Progenitor cell of endocrine pancreas (in vitro differentiated cells): ENCODE results near the gene TBC1D2. TPM values are rescaled to one million over a fixed set of nuclear protein-coding genes. Genes with fewer than 3 reads are reported as not detected.
A peak's percentile ranks its signal among the peaks of the same experiment; 100 is the strongest.

Experiments
- DNase-seq: peaks from one replicate; pipeline ENCODE4 v3.0.0; 2021; ENCODE audit warnings: low spot score; ENCODE audit not compliant: unreplicated experiment
- H3K27ac Mint-ChIP-seq: 2 replicates; pipeline ENCODE4 v1.8.0; 2021; ENCODE audit warnings: mild to moderate bottlenecking, moderate library complexity, mixed read lengths
- H3K27me3 Mint-ChIP-seq: 2 replicates; pipeline ENCODE4 v1.8.0; 2021; ENCODE audit warnings: mixed read lengths
- H3K36me3 Mint-ChIP-seq: 2 replicates; pipeline ENCODE4 v1.8.0; 2022; ENCODE audit warnings: mixed read lengths; ENCODE audit not compliant: insufficient read depth
- H3K4me1 Mint-ChIP-seq: 2 replicates; pipeline ENCODE4 v1.8.0; 2021; ENCODE audit warnings: low read depth, mixed read lengths
- H3K4me3 Mint-ChIP-seq: 2 replicates; pipeline ENCODE4 v1.8.0; 2021; ENCODE audit warnings: low read depth, mild to moderate bottlenecking, moderate library complexity, mixed read lengths
- H3K9me3 Mint-ChIP-seq: 2 replicates; pipeline ENCODE4 v1.8.0; 2021; ENCODE audit warnings: low read depth, mixed read lengths
- total RNA-seq: library from RNA; stranded (reverse); gene quantifications from 2 replicates; pipeline ENCODE4 v1.2.1, GENCODE V29; 2021
- TF ChIP-seq, protein P1 (sequence below): fragments of 200-600 bp; sonication (generic); IDR thresholded peaks from one replicate; pipeline ENCODE4 v1.5.0; 2021; ENCODE audit warnings: antibody characterized with exemption, mild to moderate bottlenecking; ENCODE audit not compliant: unreplicated experiment

The TBC1D2 gene
- total RNA-seq, 1 donor from 2014 or later = 8.5 TPM

DNA sequence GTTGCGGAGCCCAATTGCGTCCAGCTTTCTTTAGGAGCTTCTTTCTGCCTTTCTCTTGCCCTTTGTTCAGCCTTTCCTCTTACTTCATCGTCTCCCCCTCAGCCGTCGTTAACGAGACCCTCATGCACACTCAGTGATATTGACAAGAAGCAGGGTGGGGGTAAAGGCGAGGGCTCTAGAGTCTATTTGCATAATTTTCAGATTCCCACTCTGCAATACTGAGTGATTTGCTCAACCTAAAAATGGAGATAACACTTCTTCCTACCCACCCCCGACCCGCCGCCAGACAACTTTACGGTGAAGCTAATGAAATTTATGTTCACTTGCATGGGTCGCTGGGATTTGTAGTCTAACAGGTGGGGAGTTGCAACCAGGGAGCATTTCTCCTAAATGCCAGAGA is 1.3 kb upstream of the TBC1D2 start:
- Mint-ChIP-seq H3K4me1 (peaks cover 7% of the 10 kb centered on the region), H3K36me3 (no peaks in the 10 kb centered on the region), H3K27ac (peak overlapping the region; percentile 92), H3K27me3 (peaks cover 3% of the 10 kb centered on the region), H3K9me3 (no peaks in the 10 kb centered on the region), H3K4me3 (peak overlapping the region; percentile 80)
- DNase-seq = no peak
- TF ChIP-seq, protein P1, sequence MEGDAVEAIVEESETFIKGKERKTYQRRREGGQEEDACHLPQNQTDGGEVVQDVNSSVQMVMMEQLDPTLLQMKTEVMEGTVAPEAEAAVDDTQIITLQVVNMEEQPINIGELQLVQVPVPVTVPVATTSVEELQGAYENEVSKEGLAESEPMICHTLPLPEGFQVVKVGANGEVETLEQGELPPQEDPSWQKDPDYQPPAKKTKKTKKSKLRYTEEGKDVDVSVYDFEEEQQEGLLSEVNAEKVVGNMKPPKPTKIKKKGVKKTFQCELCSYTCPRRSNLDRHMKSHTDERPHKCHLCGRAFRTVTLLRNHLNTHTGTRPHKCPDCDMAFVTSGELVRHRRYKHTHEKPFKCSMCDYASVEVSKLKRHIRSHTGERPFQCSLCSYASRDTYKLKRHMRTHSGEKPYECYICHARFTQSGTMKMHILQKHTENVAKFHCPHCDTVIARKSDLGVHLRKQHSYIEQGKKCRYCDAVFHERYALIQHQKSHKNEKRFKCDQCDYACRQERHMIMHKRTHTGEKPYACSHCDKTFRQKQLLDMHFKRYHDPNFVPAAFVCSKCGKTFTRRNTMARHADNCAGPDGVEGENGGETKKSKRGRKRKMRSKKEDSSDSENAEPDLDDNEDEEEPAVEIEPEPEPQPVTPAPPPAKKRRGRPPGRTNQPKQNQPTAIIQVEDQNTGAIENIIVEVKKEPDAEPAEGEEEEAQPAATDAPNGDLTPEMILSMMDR = no peak

DNA sequence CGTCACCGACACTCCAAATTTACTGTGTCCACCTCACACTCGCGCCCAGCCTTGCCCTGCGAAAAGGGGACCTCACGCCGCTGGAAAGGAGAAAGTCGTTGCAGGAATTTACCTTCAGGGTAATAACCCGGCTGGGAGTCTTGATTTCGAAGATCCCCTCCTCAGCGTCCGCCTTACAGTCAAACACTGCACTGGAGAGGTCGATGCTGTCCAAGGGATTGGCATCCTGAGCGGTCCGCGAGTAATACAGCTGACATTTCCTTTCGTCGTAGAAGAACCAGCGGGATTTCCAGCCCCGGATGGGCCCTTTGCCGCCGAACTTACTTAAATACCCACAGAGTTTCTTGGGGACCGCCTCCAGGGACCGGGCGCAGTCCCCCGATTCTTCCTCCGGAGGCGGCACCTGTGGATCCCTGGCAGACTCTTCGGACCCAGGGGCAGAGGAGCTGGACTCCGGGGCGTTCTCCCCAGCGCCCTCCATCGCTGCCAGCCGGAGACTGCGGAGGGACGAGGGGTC is 330 bp downstream of the TBC1D2 start:
- H3K4me1 Mint-ChIP-seq = peaks cover 13% of the 10 kb centered on the region
- peak; percentile 14 for DNase-seq
- peak overlapping the region; percentile 85 for H3K27ac Mint-ChIP-seq
- H3K36me3 Mint-ChIP-seq = peaks cover 3% of the 10 kb centered on the region
- peak overlapping the region; percentile 80 for H3K4me3 Mint-ChIP-seq
- H3K27me3 Mint-ChIP-seq = peaks cover 3% of the 10 kb centered on the region
- TF ChIP-seq, protein P1 = no peak
- no peaks in the 10 kb centered on the region for H3K9me3 Mint-ChIP-seq

DNA sequence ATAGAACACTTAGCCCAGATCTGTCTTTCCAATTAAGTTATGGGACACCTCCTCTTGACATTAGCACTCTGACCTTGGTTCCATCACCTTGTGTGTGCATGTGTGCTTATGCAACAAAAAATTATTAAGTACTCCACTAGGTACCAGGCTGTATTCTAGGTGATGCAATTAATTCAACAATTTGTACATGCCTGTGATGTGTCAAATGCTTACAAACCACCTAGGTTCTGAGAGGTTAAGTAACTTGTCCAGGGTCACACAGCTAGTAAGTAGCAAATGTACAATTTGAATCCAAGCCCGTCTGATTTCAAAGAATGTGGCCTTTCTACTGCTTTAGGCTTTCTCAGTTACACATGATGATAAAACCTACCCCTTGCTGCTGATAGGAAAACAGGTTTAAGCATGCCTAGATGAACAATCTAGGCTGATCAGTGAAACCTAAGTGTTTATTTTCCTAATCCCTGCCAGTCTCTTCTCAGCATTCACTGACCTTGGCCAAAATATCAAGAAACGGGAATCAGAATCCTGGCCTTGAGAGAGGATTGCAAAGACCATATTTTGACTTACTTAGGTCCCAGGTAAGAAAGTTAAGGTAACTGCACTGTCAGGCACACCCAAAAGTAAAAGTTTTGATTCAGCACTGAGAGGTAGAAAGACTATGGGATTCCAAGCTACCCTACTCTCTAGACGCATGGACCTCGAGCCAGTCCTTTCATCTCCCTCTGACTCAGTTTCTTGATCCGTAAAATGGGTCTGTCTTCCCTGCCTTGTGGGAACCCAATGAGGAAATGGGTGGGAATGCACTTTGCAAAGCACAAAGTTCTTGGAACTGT is 1.0 kb downstream of the TBC1D2 start:
- Mint-ChIP-seq H3K27me3 (peaks cover 3% of the 10 kb centered on the region), H3K27ac (no peak overlapping the region), H3K4me3 (peak overlapping the region; percentile 80), H3K4me1 (peaks cover 18% of the 10 kb centered on the region), H3K36me3 (peaks cover 3% of the 10 kb centered on the region), H3K9me3 (no peaks in the 10 kb centered on the region)
- TF ChIP-seq, protein P1 = no peak
- no peak for DNase-seq

DNA sequence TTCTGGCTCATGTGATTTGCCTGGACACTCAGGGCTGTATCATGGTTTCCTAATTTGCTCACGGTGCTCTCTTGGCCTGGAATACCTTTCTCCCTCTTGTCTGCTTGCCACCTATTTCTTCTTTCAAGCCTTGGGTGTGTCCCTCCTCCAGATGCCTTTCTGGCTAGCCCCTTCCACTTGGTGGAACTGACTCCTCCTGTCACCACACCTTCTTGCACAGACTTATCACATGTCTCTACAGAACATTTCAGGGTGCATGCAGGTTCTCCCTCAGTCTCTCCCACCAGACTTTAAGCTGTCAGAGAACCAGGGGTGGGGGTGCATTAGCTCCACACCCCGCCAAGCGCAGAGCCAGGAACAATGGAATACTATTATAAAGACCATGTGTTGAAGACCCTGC is 1.9 kb downstream of the TBC1D2 start:
- Mint-ChIP-seq H3K9me3 (no peaks in the 10 kb centered on the region), H3K4me1 (peaks cover 18% of the 10 kb centered on the region), H3K4me3 (no peak overlapping the region), H3K27ac (no peak overlapping the region), H3K27me3 (peaks cover 3% of the 10 kb centered on the region), H3K36me3 (peaks cover 3% of the 10 kb centered on the region)
- TF ChIP-seq, protein P1 = no peak
- no peak for DNase-seq

DNA sequence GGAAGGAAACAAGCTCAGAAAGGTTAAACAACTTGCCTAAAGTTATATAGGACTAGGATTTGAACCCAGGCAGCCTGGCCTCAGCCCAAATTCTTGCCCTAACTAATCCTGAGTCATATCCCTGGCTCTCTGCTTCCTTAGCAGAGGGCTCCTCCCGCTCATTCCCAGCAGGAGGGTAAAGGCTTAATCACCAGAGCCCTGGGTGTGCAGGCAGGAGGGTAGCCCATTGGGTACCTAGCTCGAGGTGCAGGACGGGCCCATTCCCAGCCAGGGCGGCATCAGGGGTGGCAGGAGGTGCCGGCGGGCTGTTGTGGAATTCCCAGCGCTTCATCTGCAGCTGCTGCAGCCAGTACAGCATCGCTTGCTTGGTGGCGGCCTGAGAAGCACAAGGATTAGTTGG is 3.9 kb downstream of the TBC1D2 start:
- Mint-ChIP-seq H3K4me3 (no peak overlapping the region), H3K4me1 (peaks cover 16% of the 10 kb centered on the region), H3K27me3 (peaks cover 3% of the 10 kb centered on the region), H3K27ac (no peak overlapping the region), H3K9me3 (no peaks in the 10 kb centered on the region), H3K36me3 (peaks cover 3% of the 10 kb centered on the region)
- TF ChIP-seq, protein P1 = no peak
- DNase-seq = no peak
